CD14-positive monocyte (primary cell): Measurements from ENCODE around the gene PDE8A. TPM values are rescaled to one million over a fixed set of nuclear protein-coding genes. Genes with fewer than 3 reads are reported as not detected.
A peak's percentile ranks its signal among the peaks of the same experiment; 100 is the strongest.

Experiments used
- DNase-seq, 3 donors: peaks; one replicate each; pipeline ENCODE4 v3.0.0-alpha.2; 2011 to 2022
- H2AFZ ChIP-seq: 2 replicates; pipeline ENCODE4 v1.6.0; 2012; ENCODE audit warnings: mild to moderate bottlenecking, low read depth, low read length, inconsistent platforms; ENCODE audit not compliant: insufficient read depth, poor library complexity, severe bottlenecking
- H3K27ac ChIP-seq, 2 donors: 1 replicate in 1 of 2; 2 replicates in 1 of 2; pipeline ENCODE4 v1.5.1; 2012 to 2013; ENCODE audit warnings: low read length in 2 of 2, control low read depth in 1 of 2, inconsistent platforms in 1 of 2, low read depth in 1 of 2, mild to moderate bottlenecking in 1 of 2
- H3K27me3 ChIP-seq, 2 donors: one replicate each; pipeline versions ENCODE4 v1.6.0 to v1.6.1; 2011 to 2013; ENCODE audit warnings: low read length in 2 of 2; ENCODE audit not compliant: control insufficient read depth in 2 of 2, insufficient read depth in 2 of 2
- H3K36me3 ChIP-seq, 2 donors: replicated peaks in 1 of 2; 1 replicate in 1 of 2; 2 replicates in 1 of 2; pipeline versions ENCODE4 v1.5.1 to v1.6.1; 2012 to 2013; ENCODE audit warnings: low read length in 2 of 2, control low read depth in 1 of 2, inconsistent platforms in 1 of 2, mild to moderate bottlenecking in 1 of 2; ENCODE audit not compliant: insufficient read depth in 2 of 2, control insufficient read depth in 1 of 2
- H3K4me1 ChIP-seq, 2 donors: 1 replicate in 1 of 2; 2 replicates in 1 of 2; pipeline versions ENCODE4 v1.5.1 to v1.6.1; 2012 to 2013; ENCODE audit warnings: low read length in 2 of 2, control low read depth in 1 of 2, inconsistent platforms in 1 of 2, mild to moderate bottlenecking in 1 of 2, moderate library complexity in 1 of 2; ENCODE audit not compliant: insufficient read depth in 2 of 2, control insufficient read depth in 1 of 2
- H3K4me2 ChIP-seq: replicated peaks from 2 replicates; pipeline ENCODE3; 2012; ENCODE audit warnings: low read length, moderate library complexity, mild to moderate bottlenecking; ENCODE audit not compliant: poor library complexity, severe bottlenecking; ENCODE audit errors: extremely low read depth
- H3K4me3 ChIP-seq, 3 experiments: fragments of 200-600 bp in 1 of 3; sonication (generic) in 1 of 3; replicated peaks in 1 of 3; 1 replicate in 2 of 3; 2 replicates in 1 of 3; pipeline ENCODE4 v1.5.1; 2011 to 2013; ENCODE audit warnings: low read length in 3 of 3, mild to moderate bottlenecking in 3 of 3, control low read depth in 2 of 3, low read depth in 2 of 3, inconsistent platforms in 1 of 3, moderate library complexity in 1 of 3
- H3K79me2 ChIP-seq: 2 replicates; pipeline ENCODE4 v1.6.0; 2012; ENCODE audit warnings: mild to moderate bottlenecking, control low read depth, inconsistent platforms, low read length, moderate library complexity; ENCODE audit not compliant: insufficient read depth
- H3K9ac ChIP-seq: 2 replicates; pipeline ENCODE4 v1.6.0; 2017; ENCODE audit warnings: low read length, mild to moderate bottlenecking; ENCODE audit not compliant: insufficient read depth, poor library complexity, severe bottlenecking
- H3K9me3 ChIP-seq, 2 donors: replicated peaks in 1 of 2; 1 replicate in 1 of 2; 2 replicates in 1 of 2; pipeline versions ENCODE4 v1.5.1 to v1.6.1; 2012 to 2013; ENCODE audit warnings: low read length in 2 of 2, control low read depth in 1 of 2; ENCODE audit not compliant: control insufficient read depth in 1 of 2, insufficient read depth in 1 of 2
- H4K20me1 ChIP-seq: 2 replicates; pipeline ENCODE4 v1.6.0; 2012; ENCODE audit warnings: mild to moderate bottlenecking, low read length, control low read depth, moderate library complexity; ENCODE audit not compliant: insufficient read depth
- H3K27ac Mint-ChIP-seq, 7 donors: one replicate each; pipeline ENCODE4 v1.8.0; 2020; ENCODE audit warnings: mild to moderate bottlenecking in 7 of 7, mixed read lengths in 7 of 7, moderate library complexity in 6 of 7, inconsistent platforms in 2 of 7
- H3K27me3 Mint-ChIP-seq, 3 donors: one replicate each; pipeline ENCODE4 v1.8.0; 2021 to 2022; ENCODE audit warnings: low read depth in 3 of 3, mild to moderate bottlenecking in 3 of 3, mixed read lengths in 3 of 3, moderate library complexity in 3 of 3, inconsistent platforms in 1 of 3
- H3K36me3 Mint-ChIP-seq, 2 donors: one replicate each; pipeline ENCODE4 v1.8.0; 2020; ENCODE audit warnings: mixed read lengths in 2 of 2, inconsistent platforms in 1 of 2, mild to moderate bottlenecking in 1 of 2
- H3K4me1 Mint-ChIP-seq: one replicate; pipeline ENCODE4 v1.8.0; 2020; ENCODE audit warnings: mild to moderate bottlenecking, mixed read lengths
- H3K4me3 Mint-ChIP-seq, 2 donors: one replicate each; pipeline ENCODE4 v1.8.0; 2020; ENCODE audit warnings: mild to moderate bottlenecking in 2 of 2, mixed read lengths in 2 of 2, moderate library complexity in 1 of 2
- H3K9me3 Mint-ChIP-seq, 7 donors: one replicate each; pipeline ENCODE4 v1.8.0; 2020 to 2022; ENCODE audit warnings: mixed read lengths in 7 of 7, mild to moderate bottlenecking in 6 of 7, moderate library complexity in 6 of 7, inconsistent platforms in 2 of 7
- WGBS: methylation state at CpG from one replicate; pipeline ENCODE4 v1.1.5; 2013; ENCODE audit warnings: missing lambda C conversion rate; ENCODE audit not compliant: insufficient coverage; 5-methylcytosine and 5-hydroxymethylcytosine counted together
- intact Hi-C, 2 donors: fragments of 100-400 bp; cut with micrococcal nuclease; formaldehyde crosslinking; loops; one replicate each; pipeline versions ENCODE4 v1.15.0 to v1.15.1; 2023
- polyA plus RNA-seq, 3 donors: library from polyadenylated mRNA; depleted of rRNA in 1 of 3; unstranded in 2 of 3; stranded (reverse) in 1 of 3; fragments of 300-500 nt in 2 of 3; fragments of >200 nt in 1 of 3; fragmentation: Illumina TruSeq in 2 of 3; gene quantifications; 1 replicate in 2 of 3; 2 replicates in 1 of 3; pipeline ENCODE4 v1.2.3, GENCODE V29; 2012 to 2021
- TF ChIP-seq, protein P1 (sequence below): fragments of 200-600 bp; IDR thresholded peaks from one replicate; pipeline ENCODE4 v1.8.0; 2022; ENCODE audit warnings: antibody characterized with exemption, mild to moderate bottlenecking

The PDE8A gene
- polyA plus RNA-seq, 3 donors, result 2.8 to 33.4 (median 4.9) TPM

DNA sequence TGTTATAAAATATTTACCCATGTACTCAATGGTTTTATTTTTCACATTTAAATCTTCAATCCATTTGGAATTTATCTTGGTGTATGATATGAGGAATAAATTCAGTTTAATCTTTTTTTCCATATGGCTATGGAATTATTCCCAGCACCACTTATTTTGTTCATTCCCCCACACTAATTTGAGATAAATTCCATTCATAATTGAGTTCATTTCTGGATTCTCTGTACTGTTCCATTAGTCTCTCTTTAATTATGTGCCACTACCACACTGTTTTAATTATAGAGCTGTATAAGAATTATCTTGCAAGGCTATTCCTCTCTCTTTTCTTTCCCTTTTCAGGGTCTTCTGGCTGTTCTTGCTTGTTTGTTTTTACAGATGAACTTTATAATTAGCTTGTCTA, 34.6 kb downstream of the PDE8A start:
- Histone ChIP-seq H3K27ac (no peak overlapping the region), H2AFZ (no peak overlapping the region), H3K4me3 (no peak overlapping the region), H3K9me3 (no peaks in the 10 kb centered on the region), H4K20me1 (peaks cover 64% of the 10 kb centered on the region), H3K4me2 (no peak overlapping the region), H3K79me2 (peaks cover 46% of the 10 kb centered on the region), H3K4me1 (peaks cover 0 to 6% of the 10 kb centered on the region in 2 donors), H3K27me3 (no peaks in the 10 kb centered on the region), H3K36me3 (no peaks in the 10 kb centered on the region), H3K9ac (no peak overlapping the region)
- Mint-ChIP-seq H3K27ac (no peak overlapping the region), H3K9me3 (no peaks in the 10 kb centered on the region), H3K4me3 (no peak overlapping the region), H3K4me1 (peaks cover 7% of the 10 kb centered on the region), H3K27me3 (peaks cover 0 to 1% (median 0%) of the 10 kb centered on the region in 3 donors), H3K36me3 (no peaks in the 10 kb centered on the region)
- DNase-seq, result no peak
- intact Hi-C loops, result no loop called here
- TF ChIP-seq, protein P1, sequence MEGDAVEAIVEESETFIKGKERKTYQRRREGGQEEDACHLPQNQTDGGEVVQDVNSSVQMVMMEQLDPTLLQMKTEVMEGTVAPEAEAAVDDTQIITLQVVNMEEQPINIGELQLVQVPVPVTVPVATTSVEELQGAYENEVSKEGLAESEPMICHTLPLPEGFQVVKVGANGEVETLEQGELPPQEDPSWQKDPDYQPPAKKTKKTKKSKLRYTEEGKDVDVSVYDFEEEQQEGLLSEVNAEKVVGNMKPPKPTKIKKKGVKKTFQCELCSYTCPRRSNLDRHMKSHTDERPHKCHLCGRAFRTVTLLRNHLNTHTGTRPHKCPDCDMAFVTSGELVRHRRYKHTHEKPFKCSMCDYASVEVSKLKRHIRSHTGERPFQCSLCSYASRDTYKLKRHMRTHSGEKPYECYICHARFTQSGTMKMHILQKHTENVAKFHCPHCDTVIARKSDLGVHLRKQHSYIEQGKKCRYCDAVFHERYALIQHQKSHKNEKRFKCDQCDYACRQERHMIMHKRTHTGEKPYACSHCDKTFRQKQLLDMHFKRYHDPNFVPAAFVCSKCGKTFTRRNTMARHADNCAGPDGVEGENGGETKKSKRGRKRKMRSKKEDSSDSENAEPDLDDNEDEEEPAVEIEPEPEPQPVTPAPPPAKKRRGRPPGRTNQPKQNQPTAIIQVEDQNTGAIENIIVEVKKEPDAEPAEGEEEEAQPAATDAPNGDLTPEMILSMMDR, result no peak

DNA sequence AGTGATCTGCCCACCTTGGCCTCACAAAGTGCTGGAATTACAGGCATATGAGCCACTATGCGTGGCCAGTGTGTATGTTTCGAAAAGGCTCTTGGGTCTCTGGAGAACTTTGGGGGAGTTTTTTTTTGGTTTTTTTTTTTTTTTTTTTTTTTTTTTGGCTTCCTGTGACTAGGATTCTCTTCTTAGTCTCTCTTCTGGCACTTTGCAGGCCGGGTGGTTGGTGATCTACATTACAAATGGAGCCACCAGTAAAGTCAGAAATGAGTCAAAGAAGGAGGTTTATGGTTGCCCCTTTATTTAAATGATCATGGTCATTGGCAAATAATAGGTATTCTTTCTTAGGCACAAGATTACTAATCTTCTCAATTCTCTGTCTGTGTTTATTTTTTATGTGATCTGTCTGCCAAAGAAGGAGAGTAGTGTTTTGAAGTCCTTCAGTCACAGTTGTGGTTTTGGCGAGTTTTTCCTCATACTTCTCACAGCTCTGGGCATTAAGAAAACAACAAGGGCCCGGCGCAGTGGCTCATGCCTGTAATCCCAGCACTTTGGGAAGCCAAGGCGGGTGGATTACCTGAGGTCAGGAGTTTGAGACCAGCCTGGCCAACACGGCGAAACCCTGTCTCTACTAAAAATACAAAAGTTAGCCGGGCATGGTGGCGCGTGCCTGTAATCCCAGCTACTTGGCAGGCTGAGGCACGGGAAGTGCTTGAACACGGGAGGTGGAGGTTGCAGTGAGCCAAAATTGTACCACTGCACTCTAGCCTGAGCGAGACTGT, 38.3 kb downstream of the PDE8A start:
- TF ChIP-seq, protein P1, result no peak
- peaks cover 43% of the 10 kb centered on the region for H3K79me2 ChIP-seq
- peak overlapping the region in 1 of 7 donors; percentile 11 for H3K27ac Mint-ChIP-seq
- DNase-seq, result no peak
- H3K36me3 Mint-ChIP-seq, result no peaks in the 10 kb centered on the region
- H2AFZ ChIP-seq, result no peak overlapping the region
- WGBS, result 96% methylated on average over 7 of the region's 15 CpGs
- no peaks in the 10 kb centered on the region for H3K9me3 ChIP-seq
- peaks cover 21% of the 10 kb centered on the region for H3K4me1 Mint-ChIP-seq
- H3K4me3 ChIP-seq, result no peak overlapping the region
- H3K27me3 ChIP-seq, result no peaks in the 10 kb centered on the region
- H3K4me3 Mint-ChIP-seq, result no peak overlapping the region
- intact Hi-C loops, result no loop called here
- H3K27ac ChIP-seq, result no peak overlapping the region
- peaks cover 0 to 2% of the 10 kb centered on the region in 2 donors for H3K4me1 ChIP-seq
- H3K36me3 ChIP-seq, result no peaks in the 10 kb centered on the region
- peaks cover 77% of the 10 kb centered on the region for H4K20me1 ChIP-seq
- H3K9me3 Mint-ChIP-seq, result no peaks in the 10 kb centered on the region
- H3K9ac ChIP-seq, result no peak overlapping the region
- H3K4me2 ChIP-seq, result no peak overlapping the region
- H3K27me3 Mint-ChIP-seq, result peaks cover 0 to 1% (median 0%) of the 10 kb centered on the region in 3 donors
